GM19023 (cell line): ENCODE measurements around the gene AP4M1.

ENCODE experiments used
- ATAC-seq: cut with Tn5 transposase; IDR thresholded peaks from one replicate; pipeline ENCODE4 v1.9.1; 2021; ENCODE audit warnings: mild to moderate bottlenecking, moderate library complexity; ENCODE audit not compliant: unreplicated experiment

AP4M1 gene

GRCh38 chr7:100085515-100085914, 15.9 kb upstream of the AP4M1 start:
- ATAC-seq, result no peak

GRCh38 chr7:100087055-100087750, 14.2 kb upstream of the AP4M1 start:
- ATAC-seq, result no peak

- peak; percentile 31 for ATAC-seq
Measured at GRCh38 chr7:100088095-100088620, 13.3 kb upstream of the AP4M1 start.

- ATAC-seq, result peak; percentile 65
Measured at GRCh38 chr7:100088621-100089457, 12.6 kb upstream of the AP4M1 start, which contains the start of gene COPS6. Gene COPS6, plus strand, starts transcription at chr7:100088969. Its CDS starts 22 bp downstream, at chr7:100088991.

GRCh38 chr7:100089458-100090196, 11.8 kb upstream of the AP4M1 start:
- ATAC-seq, result no peak

GRCh38 chr7:100090527-100091410, 10.7 kb upstream of the AP4M1 start:
- ATAC-seq, result no peak

GRCh38 chr7:100091411-100092181, 9.8 kb upstream of the AP4M1 start:
- ATAC-seq, result no peak

GRCh38 chr7:100093054-100093453, 8.4 kb upstream of the AP4M1 start:
- no peak for ATAC-seq

- no peak for ATAC-seq
Measured at GRCh38 chr7:100093498-100093897, 7.9 kb upstream of the AP4M1 start.

GRCh38 chr7:100093925-100094486, 7.4 kb upstream of the AP4M1 start:
- no peak for ATAC-seq

- no peak for ATAC-seq
Measured at GRCh38 chr7:100095289-100095688, 6.2 kb upstream of the AP4M1 start.

GRCh38 chr7:100095704-100096103, 5.7 kb upstream of the AP4M1 start:
- ATAC-seq, result no peak

GRCh38 chr7:100098913-100099312, 2.5 kb upstream of the AP4M1 start:
- no peak for ATAC-seq

GRCh38 chr7:100099452-100099851, 2.0 kb upstream of the AP4M1 start:
- no peak for ATAC-seq

GRCh38 chr7:100100420-100101015, 925 bp upstream of the AP4M1 start:
- peak; percentile 68 for ATAC-seq

- no peak for ATAC-seq
Measured at GRCh38 chr7:100102950-100103840, 1.8 kb downstream of the AP4M1 start.

- ATAC-seq, result no peak
Measured at GRCh38 chr7:100105534-100105933, 4.1 kb downstream of the AP4M1 start.

- ATAC-seq, result no peak
Measured at GRCh38 chr7:100106633-100107032, 5.2 kb downstream of the AP4M1 start.
